HEK293 (cell line): ENCODE data around the gene TRIP10.

Source experiments
- CTCF ChIA-PET: fragments of 350-600 bp; formaldehyde crosslinking; extraction: SDS; loops from one replicate; lab custom pipeline; 2021; ENCODE audit warnings: antibody characterized with exemption; lab: Yijun Ruan, JAX
- POLR2A ChIA-PET: fragments of 300-600 bp; formaldehyde crosslinking; extraction: SDS; loops from one replicate; lab custom pipeline; 2020; ENCODE audit warnings: antibody characterized with exemption, inconsistent platforms; lab: Yijun Ruan, JAX
- H3K27ac ChIP-seq: fragments of 200-500 bp; sonication (Bioruptor generic); 2 replicates; pipeline ENCODE4 v1.5.1; 2014; ENCODE audit warnings: low read depth, low read length, control low read depth, inconsistent platforms; ENCODE audit errors: extremely low read depth
- H3K36me3 ChIP-seq, 2 experiments: fragments of 200-500 bp in 1 of 2; sonication (Bioruptor generic) in 1 of 2; 1 replicate in 1 of 2; 2 replicates in 1 of 2; pipeline ENCODE4 v1.5.1; 2014 to 2017; ENCODE audit warnings: inconsistent platforms in 2 of 2, low read length in 2 of 2; ENCODE audit not compliant: control insufficient read depth in 2 of 2, insufficient read depth in 1 of 2
- H3K4me1 ChIP-seq: fragments of 200-500 bp; sonication (Bioruptor generic); 2 replicates; pipeline ENCODE4 v1.5.1; 2014; ENCODE audit warnings: mild to moderate bottlenecking, low read length, inconsistent platforms; ENCODE audit not compliant: control insufficient read depth, insufficient read depth
- H3K4me3 ChIP-seq: 2 replicates; pipeline ENCODE4 v1.5.1; 2011; ENCODE audit warnings: low read depth, mild to moderate bottlenecking, control low read depth, low read length, moderate library complexity
- H3K9me3 ChIP-seq: fragments of 200-500 bp; sonication (Bioruptor generic); 2 replicates; pipeline ENCODE4 v1.5.1; 2014; ENCODE audit warnings: low read depth, low read length, inconsistent platforms; ENCODE audit not compliant: control insufficient read depth, insufficient read depth
- EGR2 ChIP-seq: fragments of 450-650 bp; formaldehyde crosslinking; IDR thresholded peaks from 2 replicates; pipeline ENCODE4 v1.5.1; 2016; ENCODE audit warnings: low read depth, missing biosample characterization, missing genetic modification characterization
- KLF1 ChIP-seq: fragments of 450-650 bp; formaldehyde crosslinking; IDR thresholded peaks from 2 replicates; pipeline ENCODE4 v1.5.1; 2016; ENCODE audit warnings: missing biosample characterization, missing genetic modification characterization
- KLF8 ChIP-seq: fragments of 450-650 bp; formaldehyde crosslinking; IDR thresholded peaks from 2 replicates; pipeline ENCODE4 v1.5.1; 2016; ENCODE audit warnings: missing biosample characterization, missing genetic modification characterization
- SP2 ChIP-seq: fragments of 450-650 bp; formaldehyde crosslinking; IDR thresholded peaks from 2 replicates; pipeline ENCODE4 v1.5.1; 2016; ENCODE audit warnings: missing biosample characterization, missing genetic modification characterization
- ZBTB49 ChIP-seq: fragments of 450-650 bp; formaldehyde crosslinking; IDR thresholded peaks from 2 replicates; pipeline ENCODE4 v1.5.1; 2016; ENCODE audit warnings: missing biosample characterization, missing genetic modification characterization, low read depth
- ZFHX2 ChIP-seq: fragments of 450-650 bp; formaldehyde crosslinking; conservative IDR thresholded peaks from 2 replicates; pipeline ENCODE4 v1.5.1; 2016; ENCODE audit warnings: missing biosample characterization, missing genetic modification characterization
- ZIC2 ChIP-seq: fragments of 450-650 bp; formaldehyde crosslinking; IDR thresholded peaks from 2 replicates; pipeline ENCODE4 v1.5.1; 2016; ENCODE audit warnings: missing biosample characterization, missing genetic modification characterization
- ZNF112 ChIP-seq: fragments of 450-650 bp; formaldehyde crosslinking; IDR thresholded peaks from 2 replicates; pipeline ENCODE4 v1.5.0; 2017; ENCODE audit warnings: missing biosample characterization, missing genetic modification characterization
- ZNF133 ChIP-seq: fragments of 450-650 bp; formaldehyde crosslinking; IDR thresholded peaks from 2 replicates; pipeline ENCODE4 v1.5.1; 2016; ENCODE audit warnings: missing biosample characterization, missing genetic modification characterization
- ZNF140 ChIP-seq: fragments of 450-650 bp; formaldehyde crosslinking; IDR thresholded peaks from 2 replicates; pipeline ENCODE4 v1.5.1; 2016; ENCODE audit warnings: missing biosample characterization, missing genetic modification characterization
- ZNF223 ChIP-seq: fragments of 450-650 bp; formaldehyde crosslinking; IDR thresholded peaks from 2 replicates; pipeline ENCODE4 v1.5.1; 2016; ENCODE audit warnings: missing biosample characterization, missing genetic modification characterization
- ZNF24 ChIP-seq: fragments of 450-650 bp; formaldehyde crosslinking; IDR thresholded peaks from 2 replicates; pipeline ENCODE4 v1.5.1; 2016; ENCODE audit warnings: missing biosample characterization, missing genetic modification characterization
- ZNF561 ChIP-seq: fragments of 450-650 bp; IDR thresholded peaks from 2 replicates; pipeline ENCODE4 v1.5.1; 2018; ENCODE audit warnings: missing biosample characterization, missing genetic modification characterization, borderline replicate concordance
- ZNF654 ChIP-seq: fragments of 450-650 bp; formaldehyde crosslinking; IDR thresholded peaks from 2 replicates; pipeline ENCODE4 v1.5.1; 2016; ENCODE audit warnings: low read depth, missing biosample characterization, missing genetic modification characterization
- ZSCAN5A ChIP-seq: fragments of 450-650 bp; formaldehyde crosslinking; IDR thresholded peaks from 2 replicates; pipeline ENCODE4 v1.5.1; 2016; ENCODE audit warnings: missing biosample characterization, missing genetic modification characterization
- TF ChIP-seq, protein P1 (sequence below): fragments of 450-650 bp; formaldehyde crosslinking; IDR thresholded peaks from 2 replicates; pipeline ENCODE4 v1.5.1; 2016; ENCODE audit warnings: missing biosample characterization, missing genetic modification characterization

TRIP10 gene

DNA sequence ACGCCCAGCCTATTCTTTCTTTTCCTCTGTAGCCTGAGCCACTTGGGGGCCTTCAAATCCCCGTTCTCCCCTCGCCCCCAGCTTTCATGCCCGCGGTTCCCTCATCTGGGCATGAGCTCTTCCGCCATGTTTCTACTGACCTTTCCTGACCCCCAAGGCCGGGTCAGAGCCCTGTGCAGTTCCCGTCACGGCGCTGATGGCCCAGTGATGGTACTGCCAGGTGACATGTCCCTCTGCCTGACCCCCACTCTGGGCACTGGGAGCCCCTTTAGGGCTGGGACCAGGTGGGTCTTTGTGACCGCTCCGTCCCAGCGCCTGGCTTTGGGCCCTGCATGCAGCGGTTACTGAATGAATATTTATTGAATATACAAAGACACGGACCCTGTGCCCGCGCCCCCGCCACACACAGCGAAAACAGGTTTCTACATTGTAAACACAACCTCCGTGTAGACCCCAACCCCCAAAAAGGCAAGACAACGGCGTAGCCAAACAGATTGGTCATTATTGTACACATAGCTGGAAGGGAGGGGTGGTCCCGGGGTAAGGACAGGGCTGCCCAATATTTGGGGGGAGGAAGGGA, 9.8 kb upstream of the TRIP10 start:
- no peak for TF ChIP-seq ZNF112 (tag by site-specific recombination)
- no peak for TF ChIP-seq ZNF24 (tag by site-specific recombination)
- no peak for TF ChIP-seq ZNF561 (tag by site-specific recombination)
- no peak for TF ChIP-seq EGR2
- no peak for TF ChIP-seq ZNF133 (tag by site-specific recombination)
- no peak for TF ChIP-seq ZNF223 (tag by site-specific recombination)
- no peak for TF ChIP-seq ZBTB49 (tag by site-specific recombination)
- TF ChIP-seq ZNF654 (tag by site-specific recombination): no peak
- H3K4me3 ChIP-seq: no peak overlapping the region
- H3K36me3 ChIP-seq: peaks cover 0 to 23% of the 10 kb centered on the region in 2 experiments; a peak in 2 of 3 replicates
- CTCF ChIA-PET: interaction anchor here (0.6 to 1.8 kb wide), 4 partner anchors 133 to 240 kb away, joined by 3 to 4 read pairs (median 4); no protein-coding TSS in a partner anchor
- H3K9me3 ChIP-seq: no peaks in the 10 kb centered on the region
- H3K27ac ChIP-seq: no peak overlapping the region
- no peaks in the 10 kb centered on the region for H3K4me1 ChIP-seq
- POLR2A ChIA-PET: no interaction called here

DNA sequence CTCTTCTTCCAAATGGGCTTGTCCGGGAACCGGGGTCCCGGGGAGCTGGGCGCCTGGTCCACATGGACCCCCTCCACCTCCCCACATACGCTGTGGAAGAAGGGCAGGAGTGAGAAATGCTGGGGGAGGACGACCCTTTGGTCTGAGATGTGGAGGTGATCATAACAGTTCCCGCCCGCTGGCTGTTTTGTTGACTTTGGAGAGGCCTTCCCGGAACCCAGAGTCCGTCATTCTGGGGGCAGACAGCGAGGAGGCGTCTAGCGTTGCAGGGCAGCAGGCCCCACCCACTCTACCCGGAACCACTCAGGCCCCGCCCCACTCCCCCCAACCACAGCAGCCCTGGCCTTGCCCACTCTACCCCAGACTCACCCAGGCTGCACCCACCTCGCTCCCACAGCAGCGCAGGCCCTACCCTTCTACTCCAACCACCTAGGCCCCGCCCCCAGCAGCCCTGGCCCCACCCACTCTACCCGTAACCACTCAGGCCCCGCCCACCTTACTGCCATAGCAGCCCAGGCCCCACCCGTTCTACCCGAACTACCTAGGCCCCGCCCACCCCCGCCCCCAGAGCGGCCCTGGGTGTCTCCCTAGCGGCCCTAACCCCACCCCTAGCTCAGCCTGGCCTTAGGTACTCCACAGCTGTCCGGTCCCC, 9.2 kb upstream of the TRIP10 start:
- Histone ChIP-seq H3K9me3 (no peaks in the 10 kb centered on the region), H3K4me3 (no peak overlapping the region), H3K4me1 (no peaks in the 10 kb centered on the region), H3K36me3 (peaks cover 0 to 23% of the 10 kb centered on the region in 2 experiments; a peak in 2 of 3 replicates), H3K27ac (no peak overlapping the region)
- TF ChIP-seq KLF1: peak; percentile 86
- TF ChIP-seq ZFHX2 (tag by site-specific recombination): peak; percentile 71
- TF ChIP-seq EGR2: peak; percentile 83
- no peak for TF ChIP-seq ZNF140 (tag by site-specific recombination)
- TF ChIP-seq ZSCAN5A (tag by site-specific recombination): no peak
- TF ChIP-seq ZNF133 (tag by site-specific recombination): no peak
- peak; percentile 45 for TF ChIP-seq SP2 (tag by site-specific recombination)
- peak; percentile 47; the same call in 1 of the 2 replicates for TF ChIP-seq KLF8 (tag by site-specific recombination)
- ChIA-PET POLR2A (no interaction called here), CTCF (interaction anchor here (0.6 to 1.5 kb wide), 3 partner anchors 133 to 241 kb away, joined by 3 to 4 read pairs (median 3); no protein-coding TSS in a partner anchor)

DNA sequence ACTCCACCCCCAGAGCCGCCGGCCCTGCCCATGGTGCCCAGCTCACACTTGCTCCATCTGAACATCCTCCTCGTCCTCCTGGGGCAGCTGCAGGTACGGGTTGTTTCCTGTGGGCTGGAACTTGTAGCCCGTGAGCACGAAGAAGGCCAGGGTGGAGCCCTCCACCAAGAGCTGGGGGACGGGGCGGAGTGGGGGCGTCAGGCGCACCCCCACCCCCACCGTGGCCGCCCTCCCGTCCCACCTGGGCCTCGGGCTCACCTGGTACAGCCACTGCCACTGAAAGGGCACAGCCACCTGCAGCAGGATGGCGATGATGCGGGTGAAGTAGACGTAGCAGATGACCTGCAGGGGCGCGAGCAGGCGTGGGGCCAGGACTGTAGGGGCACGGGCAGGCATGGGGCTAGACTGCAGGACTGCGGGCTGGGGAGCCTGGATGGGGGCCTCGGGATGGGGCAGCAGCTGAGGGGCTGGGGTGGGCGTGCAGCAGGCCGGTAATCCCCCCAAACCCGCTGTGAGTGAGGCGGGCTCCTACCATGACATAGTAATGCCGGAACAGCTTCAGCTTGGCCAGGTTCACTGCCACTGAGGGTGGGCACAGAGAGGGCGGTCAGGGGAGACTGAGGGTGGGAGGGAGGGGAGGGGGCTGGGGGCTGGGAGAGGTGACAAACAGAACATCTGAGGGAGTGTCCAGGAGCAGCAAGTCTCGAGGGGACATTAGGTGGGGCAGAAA, 8.4 kb upstream of the TRIP10 start:
- H3K4me3 ChIP-seq: no peak overlapping the region
- no peaks in the 10 kb centered on the region for H3K4me1 ChIP-seq
- H3K27ac ChIP-seq: no peak overlapping the region
- H3K9me3 ChIP-seq: no peaks in the 10 kb centered on the region
- H3K36me3 ChIP-seq: peaks cover 0 to 23% of the 10 kb centered on the region in 2 experiments; a peak in 2 of 3 replicates
- CTCF ChIA-PET: interaction anchor here (1.5 kb wide), 1 partner anchor 132 kb away, joined by 3 read pairs; no protein-coding TSS in a partner anchor
- POLR2A ChIA-PET: no interaction called here
- no peak for TF ChIP-seq ZIC2 (tag by site-specific recombination)
- TF ChIP-seq, protein P1, sequence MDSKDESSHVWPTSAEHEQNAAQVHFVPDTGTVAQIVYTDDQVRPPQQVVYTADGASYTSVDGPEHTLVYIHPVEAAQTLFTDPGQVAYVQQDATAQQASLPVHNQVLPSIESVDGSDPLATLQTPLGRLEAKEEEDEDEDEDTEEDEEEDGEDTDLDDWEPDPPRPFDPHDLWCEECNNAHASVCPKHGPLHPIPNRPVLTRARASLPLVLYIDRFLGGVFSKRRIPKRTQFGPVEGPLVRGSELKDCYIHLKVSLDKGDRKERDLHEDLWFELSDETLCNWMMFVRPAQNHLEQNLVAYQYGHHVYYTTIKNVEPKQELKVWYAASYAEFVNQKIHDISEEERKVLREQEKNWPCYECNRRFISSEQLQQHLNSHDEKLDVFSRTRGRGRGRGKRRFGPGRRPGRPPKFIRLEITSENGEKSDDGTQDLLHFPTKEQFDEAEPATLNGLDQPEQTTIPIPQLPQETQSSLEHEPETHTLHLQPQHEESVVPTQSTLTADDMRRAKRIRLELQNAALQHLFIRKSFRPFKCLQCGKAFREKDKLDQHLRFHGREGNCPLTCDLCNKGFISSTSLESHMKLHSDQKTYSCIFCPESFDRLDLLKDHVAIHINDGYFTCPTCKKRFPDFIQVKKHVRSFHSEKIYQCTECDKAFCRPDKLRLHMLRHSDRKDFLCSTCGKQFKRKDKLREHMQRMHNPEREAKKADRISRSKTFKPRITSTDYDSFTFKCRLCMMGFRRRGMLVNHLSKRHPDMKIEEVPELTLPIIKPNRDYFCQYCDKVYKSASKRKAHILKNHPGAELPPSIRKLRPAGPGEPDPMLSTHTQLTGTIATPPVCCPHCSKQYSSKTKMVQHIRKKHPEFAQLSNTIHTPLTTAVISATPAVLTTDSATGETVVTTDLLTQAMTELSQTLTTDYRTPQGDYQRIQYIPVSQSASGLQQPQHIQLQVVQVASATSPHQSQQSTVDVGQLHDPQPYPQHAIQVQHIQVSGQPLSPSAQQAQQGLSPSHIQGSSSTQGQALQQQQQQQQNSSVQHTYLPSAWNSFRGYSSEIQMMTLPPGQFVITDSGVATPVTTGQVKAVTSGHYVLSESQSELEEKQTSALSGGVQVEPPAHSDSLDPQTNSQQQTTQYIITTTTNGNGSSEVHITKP (tag by site-specific recombination): no peak
